H1 (cell line): Measurements from ENCODE around the gene BTBD1. TPM values are rescaled to one million over a fixed set of nuclear protein-coding genes. Genes with fewer than 3 reads are reported as not detected.

ENCODE experiments used
- CHD1 ChIP-seq: IDR thresholded peaks from 2 replicates; pipeline ENCODE4 v1.6.1; 2012; ENCODE audit warnings: low read depth, low read length, improper control_type of control experiment
- CREB1 ChIP-seq: IDR thresholded peaks from 2 replicates; pipeline ENCODE4 v1.6.1; 2012; ENCODE audit warnings: inconsistent platforms
- HDAC2 ChIP-seq, 2 experiments: fragments of 300-600 bp in 1 of 2; sonication (generic) in 1 of 2; IDR thresholded peaks; 2 replicates each; pipeline ENCODE4 v1.6.1; 2011 to 2012; ENCODE audit warnings: low read depth in 2 of 2, low read length in 2 of 2, mild to moderate bottlenecking in 2 of 2, moderate library complexity in 2 of 2, borderline replicate concordance in 1 of 2, inconsistent platforms in 1 of 2
- KDM1A ChIP-seq: fragments of 200-600, 300-600 bp; sonication (generic); IDR thresholded peaks from 2 replicates; pipeline ENCODE4 v1.7.1; 2016; ENCODE audit warnings: mild to moderate bottlenecking, low read length, borderline replicate concordance
- RXRA ChIP-seq: IDR thresholded peaks from 2 replicates; pipeline ENCODE4 v1.6.1; 2011; ENCODE audit warnings: low read depth, mild to moderate bottlenecking, low read length, moderate library complexity; ENCODE audit not compliant: insufficient read depth
- SIX5 ChIP-seq: IDR thresholded peaks from 2 replicates; pipeline ENCODE4 v1.6.1; 2011; ENCODE audit warnings: mild to moderate bottlenecking, low read depth, low read length
- polyA plus RNA-seq, 7 experiments: library from polyadenylated mRNA; depleted of rRNA in 3 of 7; stranded (reverse) in 5 of 7; unstranded in 2 of 7; fragments of >200 nt in 5 of 7; fragments of 200-250 nt in 2 of 7; gene quantifications; 1 replicate in 5 of 7; 2 replicates in 1 of 7; 4 replicates in 1 of 7; pipeline versions ENCODE4 v1.2.1 to v1.2.3, GENCODE V29; 2011 to 2013; ENCODE audit warnings: missing spikeins in 2 of 7, mixed read lengths in 2 of 7
- total RNA-seq: library from RNA; stranded (reverse); fragmentation: NEBNext Ultra II Directional; extraction: Animal tissue kit (Norgen Biotek cat#: 25700); gene quantifications from 2 replicates; pipeline ENCODE4 v1.2.1, GENCODE V29; 2021

The BTBD1 gene
- total and polyA plus RNA-seq, 2 of the 8 experiments (the other 6 are each of a cell fraction or from before 2014, with no cell fraction given), result 18.6 to 39.5 TPM

DNA sequence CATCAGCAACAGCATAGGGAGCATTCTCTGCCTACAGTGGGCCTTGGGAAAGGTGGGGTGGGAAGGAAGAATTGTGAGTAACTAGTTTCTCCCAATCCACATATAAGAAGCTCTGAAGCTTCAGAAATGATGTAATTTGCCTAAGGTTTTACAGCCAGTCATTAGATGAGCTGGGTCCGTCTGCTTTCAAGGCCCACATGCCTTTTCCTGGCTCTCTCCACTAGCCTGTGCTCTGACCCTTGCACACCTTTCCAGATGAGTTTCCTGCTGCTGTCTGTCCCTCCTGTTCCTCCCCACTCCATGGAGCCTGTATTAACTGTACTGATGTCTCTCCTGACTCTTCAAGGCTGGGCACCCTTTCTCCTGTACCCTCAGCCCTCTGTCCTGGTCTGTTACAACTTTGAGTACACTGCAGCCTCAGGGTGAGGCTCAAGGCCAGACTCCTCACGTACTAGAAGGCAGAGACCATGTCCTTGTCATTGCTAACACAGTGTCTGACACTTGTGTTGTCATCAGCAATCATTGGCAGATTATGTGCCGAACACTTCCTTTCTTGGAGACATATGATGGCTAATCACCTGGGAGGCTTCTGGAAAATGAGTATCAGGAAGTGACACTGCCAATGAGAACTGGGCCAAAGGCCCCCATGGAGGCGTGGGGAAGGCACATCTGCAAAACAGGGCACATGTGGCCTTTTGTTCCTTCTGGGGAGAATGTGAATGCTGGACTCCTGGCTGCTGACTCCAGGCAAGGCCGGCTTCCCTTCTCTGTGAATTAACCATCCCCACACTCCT, 47.0 kb upstream of the BTBD1 start (continued):
- no peak for TF ChIP-seq CHD1
- TF ChIP-seq RXRA, result no peak
- TF ChIP-seq KDM1A, result no peak
- TF ChIP-seq CREB1, result no peak
- no peak for TF ChIP-seq HDAC2 (IDR thresholded peaks at IDR 0.05; ENCODE audit: borderline replicate concordance in 1 of 2, low read depth in 2 of 2, low read length in 2 of 2)
- no peak for TF ChIP-seq SIX5
